Dermis lymphatic vessel endothelial cell (primary cell): ENCODE measurements around the gene ADGRV1. TPM values are rescaled to one million over a fixed set of nuclear protein-coding genes. Genes with fewer than 3 reads are reported as not detected.

Source experiments
- total RNA-seq: library from RNA; depleted of rRNA; stranded (reverse); fragments of >200 nt; gene quantifications from 2 replicates; pipeline ENCODE4 v1.2.1, GENCODE V29; 2014

The ADGRV1 gene, protein sequence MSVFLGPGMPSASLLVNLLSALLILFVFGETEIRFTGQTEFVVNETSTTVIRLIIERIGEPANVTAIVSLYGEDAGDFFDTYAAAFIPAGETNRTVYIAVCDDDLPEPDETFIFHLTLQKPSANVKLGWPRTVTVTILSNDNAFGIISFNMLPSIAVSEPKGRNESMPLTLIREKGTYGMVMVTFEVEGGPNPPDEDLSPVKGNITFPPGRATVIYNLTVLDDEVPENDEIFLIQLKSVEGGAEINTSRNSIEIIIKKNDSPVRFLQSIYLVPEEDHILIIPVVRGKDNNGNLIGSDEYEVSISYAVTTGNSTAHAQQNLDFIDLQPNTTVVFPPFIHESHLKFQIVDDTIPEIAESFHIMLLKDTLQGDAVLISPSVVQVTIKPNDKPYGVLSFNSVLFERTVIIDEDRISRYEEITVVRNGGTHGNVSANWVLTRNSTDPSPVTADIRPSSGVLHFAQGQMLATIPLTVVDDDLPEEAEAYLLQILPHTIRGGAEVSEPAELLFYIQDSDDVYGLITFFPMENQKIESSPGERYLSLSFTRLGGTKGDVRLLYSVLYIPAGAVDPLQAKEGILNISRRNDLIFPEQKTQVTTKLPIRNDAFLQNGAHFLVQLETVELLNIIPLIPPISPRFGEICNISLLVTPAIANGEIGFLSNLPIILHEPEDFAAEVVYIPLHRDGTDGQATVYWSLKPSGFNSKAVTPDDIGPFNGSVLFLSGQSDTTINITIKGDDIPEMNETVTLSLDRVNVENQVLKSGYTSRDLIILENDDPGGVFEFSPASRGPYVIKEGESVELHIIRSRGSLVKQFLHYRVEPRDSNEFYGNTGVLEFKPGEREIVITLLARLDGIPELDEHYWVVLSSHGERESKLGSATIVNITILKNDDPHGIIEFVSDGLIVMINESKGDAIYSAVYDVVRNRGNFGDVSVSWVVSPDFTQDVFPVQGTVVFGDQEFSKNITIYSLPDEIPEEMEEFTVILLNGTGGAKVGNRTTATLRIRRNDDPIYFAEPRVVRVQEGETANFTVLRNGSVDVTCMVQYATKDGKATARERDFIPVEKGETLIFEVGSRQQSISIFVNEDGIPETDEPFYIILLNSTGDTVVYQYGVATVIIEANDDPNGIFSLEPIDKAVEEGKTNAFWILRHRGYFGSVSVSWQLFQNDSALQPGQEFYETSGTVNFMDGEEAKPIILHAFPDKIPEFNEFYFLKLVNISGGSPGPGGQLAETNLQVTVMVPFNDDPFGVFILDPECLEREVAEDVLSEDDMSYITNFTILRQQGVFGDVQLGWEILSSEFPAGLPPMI (N-terminal part only)
- total RNA-seq, result 0.11 and 0.17 TPM in 2 replicates

DNA sequence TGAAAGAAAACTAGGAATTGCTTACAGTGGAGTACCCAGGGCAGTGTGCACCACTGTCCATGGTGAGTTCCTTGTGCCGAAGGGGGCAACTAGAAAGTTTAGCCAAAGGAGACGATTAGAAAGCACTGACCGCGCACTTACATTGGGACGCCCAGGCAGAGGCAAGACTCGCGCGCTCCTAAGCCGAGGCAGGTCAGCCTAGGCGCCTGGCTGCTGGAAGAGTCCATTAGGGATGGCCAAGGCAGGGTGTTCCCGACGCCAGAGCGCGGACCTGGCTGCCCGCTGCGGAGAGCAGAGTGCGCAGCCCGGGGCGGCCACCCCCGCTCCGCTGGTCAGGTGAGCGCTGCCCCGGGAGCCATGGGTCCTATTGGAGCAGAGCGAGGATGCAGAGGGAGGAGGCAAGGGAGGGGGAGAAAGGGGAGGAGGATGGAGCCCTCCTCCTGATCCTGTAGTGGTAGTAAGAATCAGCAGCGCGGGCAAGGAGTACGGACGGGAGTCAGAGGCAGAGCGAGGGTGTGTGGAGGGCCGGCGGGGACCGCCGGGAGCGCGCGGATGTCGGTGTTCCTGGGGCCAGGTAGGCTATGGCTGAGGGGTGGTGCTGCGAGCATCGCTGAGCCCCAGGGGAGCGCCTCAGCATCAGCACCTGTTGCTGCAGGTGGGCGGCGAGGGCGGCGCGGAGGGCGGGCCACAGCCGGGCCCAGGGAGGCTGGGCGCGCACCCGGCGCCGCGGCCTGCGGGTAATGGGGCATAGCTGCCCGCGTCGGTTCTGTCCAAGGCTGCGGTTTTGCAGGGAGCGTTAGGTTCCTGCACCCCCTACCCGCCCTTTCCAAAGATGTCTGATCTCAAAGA lies at the start of gene ADGRV1:
Gene ADGRV1, plus strand, starts transcription at position 454 of the 849 bp plus-strand sequence. Its CDS starts 99 bp downstream, at position 553.

DNA sequence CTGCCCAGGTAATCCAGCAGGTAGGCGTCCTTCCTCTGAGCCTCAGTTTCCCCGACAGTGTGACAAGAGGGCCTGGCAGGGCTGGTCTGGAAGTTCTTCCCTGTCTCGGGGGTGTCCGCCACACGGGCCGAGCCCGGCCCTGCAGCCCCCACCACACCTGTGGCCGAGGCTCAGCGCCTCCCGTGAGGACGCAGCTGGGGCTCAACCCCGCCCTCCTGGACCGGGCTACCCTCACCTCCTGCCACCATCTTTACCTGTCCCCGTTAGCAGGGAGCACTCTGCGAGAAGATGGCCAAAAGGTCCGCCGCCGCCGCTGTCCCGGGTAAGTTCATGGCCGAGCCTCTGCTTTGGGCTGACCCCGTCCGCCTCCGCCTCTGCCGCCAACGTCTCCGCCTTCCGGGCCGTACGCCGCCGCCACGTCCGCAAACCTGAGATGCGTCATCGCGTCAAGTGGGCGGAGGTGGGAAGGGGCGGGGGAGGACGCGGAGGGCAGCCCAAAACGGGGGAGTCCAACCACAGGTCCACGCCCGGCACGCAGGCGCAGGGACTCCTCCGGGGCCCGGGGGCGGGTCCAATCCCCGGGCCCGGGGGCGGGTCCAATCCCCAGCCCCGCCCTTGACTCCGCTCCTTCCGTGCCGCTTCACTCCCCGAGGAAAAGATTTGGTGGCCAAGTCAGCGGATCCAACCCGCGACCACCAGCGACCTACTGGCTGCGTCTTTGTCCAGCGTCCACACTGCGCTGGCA lies 29.2 kb upstream of the ADGRV1 start, which contains the start of gene LYSMD3:
Gene LYSMD3, minus strand, starts transcription at position 391 of the 745 bp plus-strand sequence. CDS start 4,295 bp downstream, outside the sequence.

Other genes with a start within 250 kb of the ADGRV1 start
- 3.4 and 7.3 TPM in 2 replicates for gene CETN3, start 149.0 kb upstream of the ADGRV1 start, total RNA-seq
- 4.9 and 5.9 TPM in 2 replicates for gene MBLAC2, start 84.0 kb upstream of the ADGRV1 start, total RNA-seq
- gene POLR3G, start 83.9 kb upstream of the ADGRV1 start, total RNA-seq, result 2.3 and 3.1 TPM in 2 replicates
- 16.9 and 19.9 TPM in 2 replicates for gene LYSMD3, start 29.2 kb upstream of the ADGRV1 start, total RNA-seq